Measurements from ENCODE around the gene ZDHHC12.
A peak's percentile ranks its signal among the peaks of the same experiment; 100 is the strongest.

Gene ZDHHC12

GRCh38 chr9:128707446-128707845 lies 16.5 kb downstream of the ZDHHC12 start:
- Histone ChIP-seq H3K27me3 (ENCODE audit: insufficient read depth, insufficient read length) (no peaks in the 10 kb centered on the region), H3K9me3 (ENCODE audit: insufficient read depth, low read length) (no peaks in the 10 kb centered on the region), H3K36me3 (ENCODE audit: insufficient read depth, insufficient read length, low read length) (peaks cover 41% of the 10 kb centered on the region), H3K9ac (ENCODE audit: insufficient read length, low read depth) (no peak overlapping the region), H3K4me3 (ENCODE audit: insufficient read length, low read depth) (no peak overlapping the region), H3K4me1 (ENCODE audit: insufficient read depth, insufficient read length) (peaks cover 9% of the 10 kb centered on the region)
- no peak for TF ChIP-seq YY1 (IDR thresholded peaks at IDR 0.05; ENCODE audit: insufficient read depth, insufficient read length)
- no peak for TF ChIP-seq ZNF274 (IDR thresholded peaks at IDR 0.05; ENCODE audit: low read depth, low read length)
- no peak for DNase-seq (ENCODE audit: low read depth, low spot score)

- Histone ChIP-seq H3K36me3 (ENCODE audit: insufficient read depth, insufficient read length, low read length) (peaks cover 35% of the 10 kb centered on the region), H3K9me3 (ENCODE audit: insufficient read depth, low read length) (no peaks in the 10 kb centered on the region), H3K9ac (ENCODE audit: insufficient read length, low read depth) (peak overlapping the region; percentile 32), H3K4me3 (ENCODE audit: insufficient read length, low read depth) (no peak overlapping the region), H3K4me1 (ENCODE audit: insufficient read depth, insufficient read length) (peaks cover 9% of the 10 kb centered on the region), H3K27me3 (ENCODE audit: insufficient read depth, insufficient read length) (no peaks in the 10 kb centered on the region)
- TF ChIP-seq YY1 (IDR thresholded peaks at IDR 0.05; ENCODE audit: insufficient read depth, insufficient read length) (no peak), SUZ12 (IDR thresholded peaks at IDR 0.05; ENCODE audit: extremely low read depth, insufficient read depth, insufficient read length) (no peak), ZNF274 (IDR thresholded peaks at IDR 0.05; ENCODE audit: low read depth, low read length) (no peak)
- no peak for DNase-seq (ENCODE audit: low read depth, low spot score)
Observed at GRCh38 chr9:128706671-128707381, 17.1 kb downstream of the ZDHHC12 start.

- Histone ChIP-seq H3K9ac (ENCODE audit: insufficient read length, low read depth) (no peak overlapping the region), H3K27me3 (ENCODE audit: insufficient read depth, insufficient read length) (no peaks in the 10 kb centered on the region), H3K4me1 (ENCODE audit: insufficient read depth, insufficient read length) (peaks cover 11% of the 10 kb centered on the region), H3K4me3 (ENCODE audit: insufficient read length, low read depth) (no peak overlapping the region), H3K36me3 (ENCODE audit: insufficient read depth, insufficient read length, low read length) (peaks cover 35% of the 10 kb centered on the region), H3K9me3 (ENCODE audit: insufficient read depth, low read length) (no peaks in the 10 kb centered on the region)
- no peak for DNase-seq (ENCODE audit: low read depth, low spot score)
- TF ChIP-seq SUZ12 (IDR thresholded peaks at IDR 0.05; ENCODE audit: extremely low read depth, insufficient read depth, insufficient read length) (no peak), ZNF274 (IDR thresholded peaks at IDR 0.05; ENCODE audit: low read depth, low read length) (no peak), YY1 (IDR thresholded peaks at IDR 0.05; ENCODE audit: insufficient read depth, insufficient read length) (no peak)
Observed at GRCh38 chr9:128706045-128706444, 17.9 kb downstream of the ZDHHC12 start.

- TF ChIP-seq YY1 (IDR thresholded peaks at IDR 0.05; ENCODE audit: insufficient read depth, insufficient read length) (no peak), SUZ12 (IDR thresholded peaks at IDR 0.05; ENCODE audit: extremely low read depth, insufficient read depth, insufficient read length) (no peak), ZNF274 (IDR thresholded peaks at IDR 0.05; ENCODE audit: low read depth, low read length) (no peak)
- no peak for DNase-seq (ENCODE audit: low read depth, low spot score)
- no peak overlapping the region for H3K4me3 ChIP-seq (ENCODE audit: insufficient read length, low read depth)
- peaks cover 11% of the 10 kb centered on the region for H3K4me1 ChIP-seq (ENCODE audit: insufficient read depth, insufficient read length)
- no peaks in the 10 kb centered on the region for H3K9me3 ChIP-seq (ENCODE audit: insufficient read depth, low read length)
- no peak overlapping the region for H3K9ac ChIP-seq (ENCODE audit: insufficient read length, low read depth)
- peaks cover 35% of the 10 kb centered on the region for H3K36me3 ChIP-seq (ENCODE audit: insufficient read depth, insufficient read length, low read length)
- no peaks in the 10 kb centered on the region for H3K27me3 ChIP-seq (ENCODE audit: insufficient read depth, insufficient read length)
Observed at GRCh38 chr9:128705051-128705965, 18.6 kb downstream of the ZDHHC12 start.

- peak overlapping the region; percentile 84 for H3K9ac ChIP-seq (ENCODE audit: insufficient read length, low read depth)
- DNase-seq (ENCODE audit: low read depth, low spot score) = no peak
- no peak overlapping the region for H3K4me3 ChIP-seq (ENCODE audit: insufficient read length, low read depth)
- H3K9me3 ChIP-seq (ENCODE audit: insufficient read depth, low read length) = no peaks in the 10 kb centered on the region
- H3K4me1 ChIP-seq (ENCODE audit: insufficient read depth, insufficient read length) = peaks cover 11% of the 10 kb centered on the region
- H3K27me3 ChIP-seq (ENCODE audit: insufficient read depth, insufficient read length) = no peaks in the 10 kb centered on the region
- no peak for TF ChIP-seq YY1 (IDR thresholded peaks at IDR 0.05; ENCODE audit: insufficient read depth, insufficient read length)
- TF ChIP-seq SUZ12 (IDR thresholded peaks at IDR 0.05; ENCODE audit: extremely low read depth, insufficient read depth, insufficient read length) = no peak
- TF ChIP-seq ZNF274 (IDR thresholded peaks at IDR 0.05; ENCODE audit: low read depth, low read length) = no peak
- H3K36me3 ChIP-seq (ENCODE audit: insufficient read depth, insufficient read length, low read length) = peaks cover 35% of the 10 kb centered on the region
Observed at GRCh38 chr9:128704356-128704670, 19.6 kb downstream of the ZDHHC12 start.

- no peaks in the 10 kb centered on the region for H3K27me3 ChIP-seq (ENCODE audit: insufficient read depth, insufficient read length)
- DNase-seq (ENCODE audit: low read depth, low spot score) = no peak
- TF ChIP-seq YY1 (IDR thresholded peaks at IDR 0.05; ENCODE audit: insufficient read depth, insufficient read length) = no peak
- no peak for TF ChIP-seq SUZ12 (IDR thresholded peaks at IDR 0.05; ENCODE audit: extremely low read depth, insufficient read depth, insufficient read length)
- TF ChIP-seq ZNF274 (IDR thresholded peaks at IDR 0.05; ENCODE audit: low read depth, low read length) = no peak
- peak overlapping the region; percentile 65 for H3K4me3 ChIP-seq (ENCODE audit: insufficient read length, low read depth)
- H3K9me3 ChIP-seq (ENCODE audit: insufficient read depth, low read length) = no peaks in the 10 kb centered on the region
- peaks cover 11% of the 10 kb centered on the region for H3K4me1 ChIP-seq (ENCODE audit: insufficient read depth, insufficient read length)
- peaks cover 35% of the 10 kb centered on the region for H3K36me3 ChIP-seq (ENCODE audit: insufficient read depth, insufficient read length, low read length)
- H3K9ac ChIP-seq (ENCODE audit: insufficient read length, low read depth) = peak overlapping the region; percentile 84
Observed at GRCh38 chr9:128703616-128704355, 20.1 kb downstream of the ZDHHC12 start.
